Measurements from ENCODE around the gene CRB1. TPM values are rescaled to one million over a fixed set of nuclear protein-coding genes. Genes with fewer than 3 reads are reported as not detected.
A peak's percentile ranks its signal among the peaks of the same experiment; 100 is the strongest.

The CRB1 gene
- total and polyA plus RNA-seq, 2 experiments from 2014 or later, result 0.27 to 0.56 TPM

GRCh38 chr1:197356723-197357533 lies 88.9 kb downstream of the CRB1 start:
- Histone ChIP-seq H3K9me2 (ENCODE audit: insufficient read depth) (0 out of 2 replicates have a peak, but pooled peaks cover 3% of the 10 kb centered on the region), H3K27me3 (ENCODE audit: insufficient read depth) (no peaks in the 10 kb centered on the region), H4K20me1 (replicated peaks; ENCODE audit: insufficient read depth) (no peaks in the 10 kb centered on the region), H3K4me2 (no peak overlapping the region), H3K79me2 (replicated peaks; ENCODE audit: insufficient read depth) (no peaks in the 10 kb centered on the region), H3F3A (replicated peaks; ENCODE audit: low read depth) (no peaks in the 10 kb centered on the region), H3K27ac (ENCODE audit: low read depth) (no peak overlapping the region), H3K4me3 (no peak overlapping the region), H3K36me3 (ENCODE audit: insufficient read depth) (no peaks in the 10 kb centered on the region), H3K4me1 (ENCODE audit: insufficient read depth) (no peaks in the 10 kb centered on the region), H2AFZ (no peak overlapping the region)
- Mint-ChIP-seq H3K4me3 (no peak overlapping the region), H3K9me3 (no peaks in the 10 kb centered on the region; the same call in 2 of the 3 replicates), H3K27ac (no peak overlapping the region), H3K27me3 (ENCODE audit: insufficient read depth, low read depth, poor library complexity) (no peaks in the 10 kb centered on the region), H3K4me1 (peaks cover 4% of the 10 kb centered on the region; the same call in 1 of the 3 replicates), H3K36me3 (ENCODE audit: low read depth) (no peaks in the 10 kb centered on the region)
- TF ChIP-seq CREB1 (CRISPR knock-in tag; IDR thresholded peaks at IDR 0.05; ENCODE audit: low read depth) (no peak), JUNB (IDR thresholded peaks at IDR 0.05; ENCODE audit: unreplicated experiment) (no peak), EZH2 (IDR thresholded peaks at IDR 0.05; ENCODE audit: low read depth, unreplicated experiment) (no peak), EZH2phosphoT487 (IDR thresholded peaks at IDR 0.05; ENCODE audit: unreplicated experiment) (no peak), NANOG (IDR thresholded peaks at IDR 0.05; ENCODE audit: borderline replicate concordance) (no peak), ZNF114 (CRISPR knock-in tag; IDR thresholded peaks at IDR 0.05) (no peak), CTCF (conservative IDR thresholded peaks at IDR 0.05; ENCODE audit: low read depth in 2 of 2) (peak; percentile 91 to 94), ZNF331 (CRISPR knock-in tag; IDR thresholded peaks at IDR 0.05; ENCODE audit: low read depth) (no peak)
- peak; percentile 84 for ATAC-seq
- peak; percentile 72 for DNase-seq (ENCODE audit: low spot score)

DNA sequence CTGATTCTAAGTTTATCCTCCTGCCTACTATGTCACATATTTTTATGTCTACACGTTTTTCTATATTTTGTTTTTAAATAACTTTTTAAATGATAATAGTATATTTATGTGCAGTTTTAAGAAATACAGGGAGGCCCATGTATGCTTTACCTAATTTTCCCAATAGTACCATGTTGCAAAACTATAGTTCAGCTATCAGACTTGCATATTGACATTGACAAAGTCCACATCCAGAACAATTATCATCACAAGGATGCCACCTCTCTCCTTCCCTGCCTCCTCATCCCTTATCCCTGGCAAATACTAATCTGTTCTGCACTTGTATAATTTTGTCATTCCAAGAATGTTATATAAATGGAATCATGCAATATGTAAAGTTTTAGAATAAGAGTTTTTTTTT lies 90.9 kb downstream of the CRB1 start:
- Histone ChIP-seq H4K20me1 (replicated peaks; ENCODE audit: insufficient read depth) (no peaks in the 10 kb centered on the region), H3K79me2 (replicated peaks; ENCODE audit: insufficient read depth) (no peaks in the 10 kb centered on the region), H3F3A (replicated peaks; ENCODE audit: low read depth) (no peaks in the 10 kb centered on the region), H3K4me3 (no peak overlapping the region), H3K27me3 (ENCODE audit: insufficient read depth) (no peaks in the 10 kb centered on the region), H3K36me3 (ENCODE audit: insufficient read depth) (no peaks in the 10 kb centered on the region), H3K27ac (ENCODE audit: low read depth) (no peak overlapping the region), H3K4me2 (no peak overlapping the region), H3K9me2 (ENCODE audit: insufficient read depth) (0 out of 2 replicates have a peak, but pooled peaks cover 3% of the 10 kb centered on the region), H2AFZ (no peak overlapping the region), H3K4me1 (ENCODE audit: insufficient read depth) (no peaks in the 10 kb centered on the region)
- Mint-ChIP-seq H3K4me1 (no peaks in the 10 kb centered on the region), H3K4me3 (no peak overlapping the region), H3K9me3 (no peaks in the 10 kb centered on the region; the same call in 2 of the 3 replicates), H3K27ac (no peak overlapping the region), H3K27me3 (ENCODE audit: insufficient read depth, low read depth, poor library complexity) (no peaks in the 10 kb centered on the region), H3K36me3 (ENCODE audit: low read depth) (no peaks in the 10 kb centered on the region)
- DNase-seq (ENCODE audit: low spot score), result no peak
- ATAC-seq, result no peak
- TF ChIP-seq ZNF462 (CRISPR knock-in tag; IDR thresholded peaks at IDR 0.05) (no peak), ZNF114 (CRISPR knock-in tag; IDR thresholded peaks at IDR 0.05) (no peak), ZNF331 (CRISPR knock-in tag; IDR thresholded peaks at IDR 0.05; ENCODE audit: low read depth) (no peak), CREB1 (CRISPR knock-in tag; IDR thresholded peaks at IDR 0.05; ENCODE audit: low read depth) (no peak)
- TF ChIP-seq, protein P1, sequence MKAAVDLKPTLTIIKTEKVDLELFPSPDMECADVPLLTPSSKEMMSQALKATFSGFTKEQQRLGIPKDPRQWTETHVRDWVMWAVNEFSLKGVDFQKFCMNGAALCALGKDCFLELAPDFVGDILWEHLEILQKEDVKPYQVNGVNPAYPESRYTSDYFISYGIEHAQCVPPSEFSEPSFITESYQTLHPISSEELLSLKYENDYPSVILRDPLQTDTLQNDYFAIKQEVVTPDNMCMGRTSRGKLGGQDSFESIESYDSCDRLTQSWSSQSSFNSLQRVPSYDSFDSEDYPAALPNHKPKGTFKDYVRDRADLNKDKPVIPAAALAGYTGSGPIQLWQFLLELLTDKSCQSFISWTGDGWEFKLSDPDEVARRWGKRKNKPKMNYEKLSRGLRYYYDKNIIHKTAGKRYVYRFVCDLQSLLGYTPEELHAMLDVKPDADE (IDR thresholded peaks at IDR 0.05), result no peak
